ENCODE measurements around the gene PBX1.

Gene PBX1

DNA sequence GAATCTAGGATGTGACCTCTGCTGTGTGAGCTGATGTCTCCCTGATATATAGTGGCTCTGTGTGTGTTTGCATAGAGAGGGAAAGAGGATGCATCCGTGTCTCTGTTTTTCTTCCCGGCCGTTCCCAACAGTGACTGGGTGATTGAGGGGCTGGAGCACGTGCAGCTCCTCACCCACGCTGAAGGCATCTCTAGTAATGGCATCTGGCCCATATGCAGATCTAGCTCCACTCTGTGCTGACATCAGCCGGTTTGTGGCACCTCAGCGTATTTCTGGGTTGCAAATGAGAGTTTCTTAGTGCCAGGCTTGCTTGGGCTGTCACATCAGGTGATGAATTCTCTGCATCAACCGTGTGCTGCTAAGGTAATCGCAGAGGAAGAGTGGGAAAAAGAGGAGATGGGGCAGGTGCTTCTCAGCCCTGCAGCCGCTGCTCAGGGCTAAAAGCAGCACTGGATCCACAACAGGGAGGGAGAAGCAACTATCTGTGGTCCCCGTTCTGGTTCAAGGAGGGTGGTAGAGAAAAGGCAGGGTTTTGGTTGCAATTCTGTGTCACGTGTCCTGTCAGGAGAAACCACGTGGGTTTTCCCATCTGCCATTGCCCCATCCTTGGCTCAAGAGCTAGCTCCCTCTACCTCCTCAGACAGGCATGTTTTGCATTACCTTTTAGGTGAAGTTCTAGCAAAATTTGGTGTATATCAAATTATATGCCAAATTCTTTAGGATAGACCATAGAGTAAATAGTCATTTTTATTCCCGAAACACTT lies 282.9 kb downstream of the PBX1 start:
- no peak for DNase-seq

DNA sequence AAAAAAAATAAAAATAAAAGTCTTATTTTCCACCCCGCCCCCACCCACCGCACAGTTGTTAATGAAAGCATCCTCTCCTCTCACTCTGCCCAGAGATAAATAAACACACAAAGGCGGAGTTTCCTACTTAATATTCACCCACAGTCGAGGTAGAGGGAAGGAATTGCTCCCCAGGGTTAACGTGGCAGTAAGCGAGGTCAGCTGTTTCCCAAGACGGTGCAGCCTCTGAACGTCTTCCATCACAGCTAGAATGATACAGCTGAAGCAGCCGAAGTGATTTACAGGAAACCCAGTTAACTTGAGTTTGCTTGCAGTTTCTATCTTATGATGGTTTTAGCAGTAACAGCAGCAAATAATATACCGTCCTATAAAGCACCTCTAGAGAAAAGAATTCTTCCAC lies 283.9 kb downstream of the PBX1 start:
- no peak for DNase-seq

DNA sequence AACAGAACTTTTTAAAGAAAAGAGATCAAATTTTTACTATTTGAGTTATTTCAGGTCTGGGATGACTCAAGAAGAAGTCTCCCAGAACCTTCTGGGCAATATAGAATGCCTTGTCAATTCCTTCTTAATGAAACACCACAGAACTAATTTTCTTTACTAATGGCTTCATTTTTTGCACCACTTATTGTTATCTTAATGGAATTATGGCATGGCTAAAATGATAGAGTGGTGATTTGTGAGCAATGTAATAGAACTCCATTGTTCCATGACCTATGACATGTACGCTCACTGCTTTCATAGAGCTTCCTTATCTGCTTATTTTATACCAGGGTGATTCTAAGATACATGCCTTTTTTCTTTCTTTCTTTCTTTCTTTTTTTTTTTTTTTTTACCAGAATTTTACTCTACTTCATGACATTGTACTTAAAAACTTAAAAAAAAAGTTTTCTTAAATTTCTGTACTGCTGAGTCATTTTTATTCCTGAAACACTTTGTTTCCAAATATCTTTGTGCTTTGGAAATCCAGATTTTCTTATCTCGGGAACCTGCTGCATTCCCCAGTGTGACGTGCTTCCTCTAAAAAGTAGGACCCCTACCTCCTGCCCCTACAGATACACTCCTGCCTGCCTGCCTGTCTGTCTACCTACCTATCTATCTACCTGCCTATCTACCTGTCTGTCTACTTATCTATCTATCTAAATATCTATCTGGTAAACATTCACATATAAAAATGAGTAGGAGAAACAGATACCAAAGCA lies 284.9 kb downstream of the PBX1 start:
- no peak for DNase-seq

DNA sequence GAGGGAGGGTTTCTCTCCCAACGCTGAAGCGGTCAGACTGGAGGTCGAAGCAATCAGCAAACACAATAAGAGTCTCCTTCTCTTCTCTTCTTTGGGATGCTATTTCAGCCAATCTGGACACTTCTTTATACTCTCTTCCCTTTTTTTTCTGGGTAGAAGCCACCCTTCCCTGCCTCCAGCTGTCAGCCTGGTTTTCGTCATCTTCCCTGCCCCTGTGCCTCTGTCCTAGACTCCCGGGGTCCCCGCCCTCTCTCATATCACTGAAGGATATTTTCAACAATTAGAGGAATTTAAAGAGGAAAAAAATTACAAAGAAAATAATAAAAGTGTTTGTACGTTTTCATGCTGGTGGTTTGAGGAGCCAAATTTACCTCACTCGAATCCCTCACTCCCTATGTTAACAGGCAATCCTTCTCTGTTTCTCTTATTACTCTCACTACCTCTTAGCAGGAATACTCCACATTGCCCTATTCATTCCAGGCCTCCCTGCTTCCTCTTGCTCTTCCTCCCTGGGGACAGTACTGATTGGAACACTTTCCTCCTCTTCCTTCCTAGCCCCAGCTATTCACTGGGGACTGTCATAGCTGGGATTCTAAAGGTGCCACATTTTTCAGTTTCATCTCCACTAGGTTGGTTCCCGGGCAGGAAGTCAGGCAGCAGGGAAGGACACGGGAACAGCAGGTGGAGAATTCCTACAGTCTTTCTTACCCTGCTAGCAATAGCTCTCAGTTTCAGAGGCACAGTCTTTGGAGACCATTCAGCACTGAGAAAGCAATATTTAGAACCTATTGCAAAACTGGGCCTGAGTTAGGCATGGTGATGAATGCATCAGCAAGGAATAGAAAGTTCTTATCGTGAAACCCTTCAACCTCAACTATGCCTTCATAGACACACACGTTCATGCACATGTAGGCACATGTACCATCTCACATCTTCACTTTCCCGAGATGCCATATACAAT lies 288.0 kb downstream of the PBX1 start:
- no peak for DNase-seq

DNA sequence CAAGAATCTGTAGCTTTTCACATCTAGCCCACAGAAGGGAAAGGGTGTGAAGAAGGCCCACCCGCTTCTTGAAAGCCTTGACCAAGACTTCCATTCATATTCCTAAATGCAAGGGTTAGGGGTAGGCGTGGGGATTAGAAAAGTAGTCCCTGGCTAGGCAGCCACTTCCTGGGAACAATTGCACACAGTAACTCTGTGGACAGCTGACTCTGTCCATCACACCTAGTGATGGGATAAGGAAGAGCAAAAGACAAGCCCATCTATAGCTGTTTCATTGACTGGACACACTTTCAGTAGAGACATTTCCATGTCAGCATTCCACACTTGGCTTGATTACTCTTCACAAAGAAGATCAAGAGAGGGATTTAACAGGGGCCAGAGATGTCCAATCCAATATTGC lies 294.2 kb downstream of the PBX1 start:
- no peak for DNase-seq

- no peak for DNase-seq
Measured at GRCh38 chr1:164855716-164856329, 296.8 kb downstream of the PBX1 start.

DNA sequence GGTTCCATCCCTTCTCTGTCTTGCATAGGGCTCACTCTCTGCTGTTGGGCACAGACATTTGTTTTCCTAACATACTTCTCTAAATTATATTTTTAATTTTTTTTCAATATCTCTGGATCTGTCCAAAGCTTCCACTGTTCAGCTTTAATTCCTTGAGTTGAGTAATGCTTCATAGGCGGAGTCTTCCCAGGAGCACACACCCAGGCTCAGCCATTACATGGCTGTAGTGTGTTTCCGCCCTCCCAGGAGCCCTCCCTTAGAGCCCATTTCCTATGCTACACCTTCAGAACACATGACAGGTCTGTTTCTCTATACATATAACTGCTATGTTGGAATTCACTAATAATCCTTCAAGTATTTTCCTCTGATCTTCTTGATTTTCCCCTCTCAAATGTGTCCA lies 297.4 kb downstream of the PBX1 start:
- no peak for DNase-seq

GRCh38 chr1:164857439-164857838 lies 298.5 kb downstream of the PBX1 start:
- no peak for DNase-seq

- DNase-seq: no peak
Measured at GRCh38 chr1:164858096-164858632, 299.2 kb downstream of the PBX1 start.

DNA sequence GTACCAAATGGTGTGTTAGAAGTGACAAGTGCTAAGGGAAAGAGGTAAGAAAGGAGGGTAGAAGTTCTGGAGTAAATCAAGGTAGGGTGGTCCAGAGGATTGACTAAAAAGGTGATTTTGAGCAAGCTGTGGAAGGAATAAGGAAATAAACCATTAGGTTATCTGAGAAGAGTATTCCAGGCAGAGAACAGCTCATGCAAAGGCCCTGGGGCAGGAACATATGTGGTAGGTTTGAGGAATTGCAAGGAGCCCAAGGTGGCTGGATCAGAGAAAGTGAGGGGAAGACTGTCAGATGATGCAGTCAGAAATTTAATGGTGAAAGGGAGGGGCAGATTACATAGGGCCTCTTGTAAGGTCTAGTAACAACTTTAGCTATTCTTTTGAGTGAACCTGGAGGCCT lies 302.6 kb downstream of the PBX1 start:
- no peak for DNase-seq

- DNase-seq: no peak
Measured at GRCh38 chr1:164863056-164863455, 304.1 kb downstream of the PBX1 start.

DNA sequence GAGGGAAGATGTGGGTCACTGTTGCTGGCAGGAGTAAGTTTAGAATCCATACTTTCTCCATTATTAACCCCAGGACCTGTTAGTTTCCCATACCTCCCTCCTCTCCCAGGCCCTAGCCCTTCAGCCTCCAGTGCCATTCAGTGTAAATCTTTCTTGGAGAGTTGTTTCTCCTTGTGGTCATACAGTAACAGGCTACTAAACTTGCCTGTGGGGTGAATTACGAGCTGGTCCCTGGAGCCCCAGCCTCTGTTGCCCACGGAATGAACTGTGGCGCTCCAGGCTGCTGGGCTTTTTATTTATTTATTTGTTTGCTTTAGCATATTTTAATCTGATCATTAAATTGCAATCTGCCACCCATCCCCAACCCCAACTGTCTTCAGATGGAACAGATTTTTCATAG lies 305.2 kb downstream of the PBX1 start:
- no peak for DNase-seq

GRCh38 chr1:164865385-164865784 lies 306.4 kb downstream of the PBX1 start:
- DNase-seq: no peak

GRCh38 chr1:164867590-164867989 lies 308.6 kb downstream of the PBX1 start:
- no peak for DNase-seq

- DNase-seq: no peak
Measured at GRCh38 chr1:164868990-164869389, 310.0 kb downstream of the PBX1 start.

GRCh38 chr1:164875518-164875917 lies 316.5 kb downstream of the PBX1 start:
- no peak for DNase-seq

GRCh38 chr1:164876398-164877116 lies 317.6 kb downstream of the PBX1 start:
- no peak for DNase-seq

DNA sequence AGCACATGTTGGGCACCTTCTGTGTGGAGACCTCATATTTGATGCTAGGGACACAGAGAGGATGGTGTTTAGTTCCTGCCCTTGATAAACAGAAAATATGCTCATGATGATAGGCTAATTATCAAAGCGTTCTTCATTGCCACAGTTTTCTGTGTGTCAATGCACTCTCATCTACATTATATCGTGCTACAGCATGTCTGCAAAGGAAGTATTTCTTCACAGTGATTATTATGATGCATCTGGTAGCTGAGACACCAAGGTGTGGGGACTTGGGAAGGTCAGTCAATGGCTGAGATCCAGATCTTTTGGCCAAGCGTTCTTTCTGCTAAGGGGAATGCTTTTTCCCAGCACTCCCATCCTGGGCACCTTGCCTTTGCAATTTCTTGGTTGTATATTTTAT lies 321.2 kb downstream of the PBX1 start:
- DNase-seq: no peak

DNA sequence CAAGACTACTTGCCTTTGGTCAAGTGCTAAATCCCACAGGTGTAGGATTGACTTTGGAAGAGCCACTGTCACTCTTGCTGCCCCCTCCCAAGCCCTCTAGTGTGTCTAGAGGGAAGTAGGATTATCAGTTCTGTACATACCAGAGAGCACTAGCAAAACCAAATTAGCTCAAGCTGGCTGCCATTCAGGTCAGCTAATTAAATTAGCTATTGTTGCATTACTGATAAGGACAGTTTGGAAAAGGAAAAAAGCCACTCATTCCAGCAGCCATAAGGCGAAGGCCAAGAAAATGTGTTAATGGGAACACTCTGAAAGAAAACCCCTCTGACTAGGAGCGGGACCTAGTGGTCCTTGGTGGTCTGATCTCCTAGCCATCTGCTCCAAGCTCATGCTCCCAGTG lies 321.7 kb downstream of the PBX1 start:
- DNase-seq: no peak

GRCh38 chr1:164885311-164885710 lies 326.3 kb downstream of the PBX1 start:
- DNase-seq: no peak

DNA sequence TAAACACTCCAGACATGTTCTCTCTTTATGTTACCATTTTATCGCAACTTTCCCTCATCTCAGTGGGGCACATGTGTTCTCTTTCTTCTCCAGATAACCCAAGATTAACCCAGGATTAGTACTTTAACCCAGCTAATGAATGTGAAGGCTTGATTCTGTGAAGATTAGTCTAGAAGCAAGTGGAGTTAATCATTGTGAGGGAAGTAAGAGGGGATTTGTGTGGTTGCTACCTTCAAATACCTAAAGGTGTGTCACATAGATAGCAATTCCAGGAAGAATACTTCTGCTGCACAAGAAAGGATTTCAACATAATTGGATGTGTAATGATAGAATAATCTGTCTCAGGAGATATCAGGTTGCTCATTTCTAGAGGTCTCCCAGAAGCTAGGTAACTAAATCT lies 327.1 kb downstream of the PBX1 start:
- no peak for DNase-seq

DNA sequence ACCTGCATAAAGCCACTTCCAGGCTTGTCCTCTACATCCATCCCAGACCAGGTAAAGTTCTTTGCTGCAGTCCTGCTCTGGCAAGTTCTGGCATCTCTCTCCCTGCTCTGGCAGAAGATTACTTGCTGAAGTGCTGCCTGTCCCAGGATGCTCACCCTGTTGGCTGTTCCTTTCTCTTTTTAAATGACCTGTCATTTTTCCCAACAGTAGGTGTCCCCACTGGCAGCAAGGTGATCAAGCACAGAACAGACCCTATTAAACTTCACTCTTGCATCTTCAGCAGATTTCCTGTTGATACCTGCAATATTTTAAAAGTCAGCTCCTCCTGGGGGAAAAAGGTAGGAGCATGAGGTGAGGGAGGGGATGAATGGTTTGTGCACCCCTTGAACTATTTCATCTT lies 332.6 kb downstream of the PBX1 start:
- no peak for DNase-seq
